HG03575 (cell line): ENCODE data around the gene MAN2A1.

Experiments
- ATAC-seq: cut with Tn5 transposase; IDR thresholded peaks from one replicate; pipeline ENCODE4 v1.9.1; 2021; ENCODE audit not compliant: unreplicated experiment, insufficient number of reproducible peaks, low FRiP score; ENCODE audit errors: extremely low read depth

MAN2A1 gene

GRCh38 chr5:109703166-109703565 lies 13.4 kb downstream of the MAN2A1 start:
- no peak for ATAC-seq

GRCh38 chr5:109703829-109704228 lies 14.1 kb downstream of the MAN2A1 start:
- ATAC-seq: no peak

GRCh38 chr5:109704282-109704952 lies 14.7 kb downstream of the MAN2A1 start:
- ATAC-seq: no peak

GRCh38 chr5:109705596-109705995 lies 15.9 kb downstream of the MAN2A1 start:
- ATAC-seq: no peak

GRCh38 chr5:109706095-109706494 lies 16.4 kb downstream of the MAN2A1 start:
- ATAC-seq: no peak

GRCh38 chr5:109707531-109707930 lies 17.8 kb downstream of the MAN2A1 start:
- ATAC-seq: no peak

GRCh38 chr5:109708813-109709212 lies 19.1 kb downstream of the MAN2A1 start:
- no peak for ATAC-seq

- ATAC-seq: no peak
Observed at GRCh38 chr5:109709225-109709624, 19.5 kb downstream of the MAN2A1 start.

GRCh38 chr5:109711673-109712072 lies 21.9 kb downstream of the MAN2A1 start:
- no peak for ATAC-seq

- ATAC-seq: no peak
Observed at GRCh38 chr5:109713453-109713852, 23.7 kb downstream of the MAN2A1 start.

GRCh38 chr5:109714592-109714991 lies 24.9 kb downstream of the MAN2A1 start:
- no peak for ATAC-seq

GRCh38 chr5:109718216-109718615 lies 28.5 kb downstream of the MAN2A1 start:
- ATAC-seq: no peak

GRCh38 chr5:109718632-109719031 lies 28.9 kb downstream of the MAN2A1 start:
- ATAC-seq: no peak

- no peak for ATAC-seq
Observed at GRCh38 chr5:109719978-109720377, 30.3 kb downstream of the MAN2A1 start.

GRCh38 chr5:109721741-109722140 lies 32.0 kb downstream of the MAN2A1 start:
- no peak for ATAC-seq

GRCh38 chr5:109723606-109724005 lies 33.9 kb downstream of the MAN2A1 start:
- no peak for ATAC-seq

GRCh38 chr5:109725135-109725534 lies 35.4 kb downstream of the MAN2A1 start:
- no peak for ATAC-seq

GRCh38 chr5:109739741-109740728 lies 50.3 kb downstream of the MAN2A1 start:
- ATAC-seq: peak; percentile 44

- ATAC-seq: no peak
Observed at GRCh38 chr5:109740966-109741365, 51.2 kb downstream of the MAN2A1 start.

- no peak for ATAC-seq
Observed at GRCh38 chr5:109741390-109741789, 51.7 kb downstream of the MAN2A1 start.
